GM12801 (cell line): Measurements from ENCODE around the gene SDF4.

Experiments
- CTCF ChIP-seq: IDR thresholded peaks from one replicate; pipeline ENCODE4 v1.5.1; 2011; ENCODE audit warnings: control low read depth; ENCODE audit not compliant: insufficient read length; ENCODE audit errors: extremely low read depth

SDF4 gene

GRCh38 chr1:1233567-1233892, 1.7 kb upstream of the SDF4 start:
- TF ChIP-seq CTCF = no peak

GRCh38 chr1:1232796-1233566, 1.2 kb upstream of the SDF4 start:
- TF ChIP-seq CTCF = no peak

GRCh38 chr1:1232208-1232795, 501 bp upstream of the SDF4 start, which contains the start of gene B3GALT6:
B3GALT6 (plus strand) TSS chr1:1232237; CDS start chr1:1232279, 42 bp downstream.
- TF ChIP-seq CTCF = no peak

- no peak for TF ChIP-seq CTCF
Observed at GRCh38 chr1:1230656-1231399, 973 bp downstream of the SDF4 start.

- TF ChIP-seq CTCF = no peak
Observed at GRCh38 chr1:1229770-1230169, 2.0 kb downstream of the SDF4 start.

- no peak for TF ChIP-seq CTCF
Observed at GRCh38 chr1:1228596-1229321, 3.0 kb downstream of the SDF4 start.

GRCh38 chr1:1228187-1228586, 3.6 kb downstream of the SDF4 start:
- TF ChIP-seq CTCF = no peak
